SU-DHL-6 (cell line): ENCODE results near the gene ESPN.

ENCODE experiments used
- H2AFZ ChIP-seq: fragments of 200-600 bp; sonication (generic); 2 replicates; pipeline ENCODE4 v1.6.1; 2014; ENCODE audit warnings: low read depth, mild to moderate bottlenecking, moderate library complexity, mixed read lengths, antibody characterized with exemption, low read length; ENCODE audit not compliant: severe bottlenecking
- H3F3A ChIP-seq: fragments of 200-600 bp; shearing (Covaris generic); 2 replicates; pipeline ENCODE4 v1.6.0; 2016; ENCODE audit warnings: antibody characterized with exemption, mild to moderate bottlenecking; ENCODE audit not compliant: insufficient read depth
- H3K27ac ChIP-seq: fragments of 200-600 bp; sonication (generic); 2 replicates; pipeline ENCODE4 v1.5.1; 2016; ENCODE audit warnings: low read depth, mild to moderate bottlenecking, low read length, moderate library complexity, mixed read lengths
- H3K27me3 ChIP-seq: fragments of 200-600 bp; sonication (generic), shearing (Covaris generic); 2 replicates; pipeline ENCODE4 v1.6.0; 2014; ENCODE audit warnings: mild to moderate bottlenecking, low read length
- H3K36me3 ChIP-seq: fragments of 200-600 bp; sonication (generic); 2 replicates; pipeline ENCODE4 v1.6.1; 2014; ENCODE audit warnings: mild to moderate bottlenecking, low read length, mixed read lengths
- H3K4me2 ChIP-seq: fragments of 300-600, 200-600 bp; shearing (Covaris generic), sonication (generic); 2 replicates; pipeline ENCODE4 v1.6.0; 2014; ENCODE audit warnings: low read length, low read depth, mild to moderate bottlenecking; ENCODE audit not compliant: poor library complexity, severe bottlenecking
- H3K4me3 ChIP-seq: fragments of 200-600 bp; sonication (generic); 2 replicates; pipeline ENCODE4 v1.5.1; 2014; ENCODE audit warnings: antibody characterized with exemption, low read length, mild to moderate bottlenecking, mixed read lengths; ENCODE audit not compliant: insufficient read depth, poor library complexity, severe bottlenecking
- H3K79me2 ChIP-seq: fragments of 200-600 bp; sonication (generic); 2 replicates; pipeline ENCODE4 v1.6.1; 2014; ENCODE audit warnings: mild to moderate bottlenecking, low read length, moderate library complexity; ENCODE audit not compliant: insufficient read depth
- H3K9ac ChIP-seq: fragments of 200-600 bp; sonication (generic); 2 replicates; pipeline ENCODE4 v1.7.0; 2014; ENCODE audit warnings: mild to moderate bottlenecking, low read length
- H3K9me2 ChIP-seq: fragments of 200-600 bp; sonication (generic); replicated peaks from 2 replicates; pipeline ENCODE4 v1.6.1; 2014; ENCODE audit warnings: low read length; ENCODE audit not compliant: insufficient read depth
- H3K9me3 ChIP-seq: fragments of 200-600 bp; sonication (generic); 2 replicates; pipeline ENCODE4 v1.6.1; 2014; ENCODE audit warnings: low read length, mixed read lengths; ENCODE audit not compliant: insufficient read depth
- H4K20me1 ChIP-seq: fragments of 200-600 bp; sonication (generic); 2 replicates; pipeline ENCODE4 v1.6.1; 2014; ENCODE audit warnings: low read depth, mild to moderate bottlenecking, antibody characterized with exemption, low read length, moderate library complexity, mixed read lengths
- CTCF ChIP-seq: fragments of 200-600 bp; sonication (generic); IDR thresholded peaks from one replicate; pipeline ENCODE4 v1.5.1; 2017; ENCODE audit warnings: antibody characterized with exemption, mild to moderate bottlenecking, low read length, moderate library complexity; ENCODE audit not compliant: insufficient read depth, poor library complexity, severe bottlenecking
- EZH2phosphoT487 ChIP-seq: fragments of 200-600 bp; sonication (generic), shearing (Covaris generic); conservative IDR thresholded peaks from 2 replicates; pipeline ENCODE4 v1.6.1; 2018; ENCODE audit warnings: mild to moderate bottlenecking, antibody characterized with exemption, low read length, moderate library complexity, mixed read lengths

The ESPN gene

GRCh38 chr1:6417961-6418667 is 6.5 kb upstream of the ESPN start:
- Histone ChIP-seq H3K27me3 (no peaks in the 10 kb centered on the region), H3K27ac (no peak overlapping the region), H3K4me2 (no peak overlapping the region), H3K79me2 (no peaks in the 10 kb centered on the region), H3K9ac (no peak overlapping the region), H3K4me3 (no peak overlapping the region), H3K9me3 (no peaks in the 10 kb centered on the region), H4K20me1 (no peaks in the 10 kb centered on the region), H3K36me3 (no peaks in the 10 kb centered on the region), H3K9me2 (no peaks in the 10 kb centered on the region), H3F3A (no peaks in the 10 kb centered on the region), H2AFZ (no peak overlapping the region)
- TF ChIP-seq EZH2phosphoT487 (no peak), CTCF (no peak)

GRCh38 chr1:6418668-6419396 is 5.7 kb upstream of the ESPN start:
- Histone ChIP-seq H3K4me2 (no peak overlapping the region), H3K9ac (no peak overlapping the region), H3K9me3 (no peaks in the 10 kb centered on the region), H3K79me2 (no peaks in the 10 kb centered on the region), H2AFZ (no peak overlapping the region), H3K36me3 (no peaks in the 10 kb centered on the region), H3K27me3 (no peaks in the 10 kb centered on the region), H3K27ac (no peak overlapping the region), H4K20me1 (no peaks in the 10 kb centered on the region), H3K9me2 (no peaks in the 10 kb centered on the region), H3K4me3 (no peak overlapping the region), H3F3A (no peaks in the 10 kb centered on the region)
- TF ChIP-seq CTCF (no peak), EZH2phosphoT487 (no peak)

- Histone ChIP-seq H3K4me2 (no peak overlapping the region), H3K27me3 (no peaks in the 10 kb centered on the region), H3K9me3 (no peaks in the 10 kb centered on the region), H3F3A (no peaks in the 10 kb centered on the region), H3K9me2 (no peaks in the 10 kb centered on the region), H3K79me2 (no peaks in the 10 kb centered on the region), H2AFZ (no peak overlapping the region), H3K9ac (no peak overlapping the region), H3K36me3 (no peaks in the 10 kb centered on the region), H4K20me1 (no peaks in the 10 kb centered on the region), H3K4me3 (no peak overlapping the region), H3K27ac (no peak overlapping the region)
- TF ChIP-seq CTCF (no peak), EZH2phosphoT487 (no peak)
These were observed 5.2 kb upstream of the ESPN start for GRCh38 chr1:6419397-6419803.
